Cortex of kidney (tissue), 1 donor: ENCODE measurements around the gene ZNF229.
"Not testable (repeated sequence)": the region's sequence is repeated elsewhere in the genome, so short reads cannot be mapped to it uniquely, and the experiment has no call there.

Experiments used
- DNase-seq: peaks from one replicate; lab custom pipeline; 2025; lab: John Stamatoyannopoulos, UW

Gene ZNF229

GRCh38 chr19:44447916-44448674 lies at the start of gene ZNF229:
ZNF229 (minus strand) TSS chr19:44448472; CDS start chr19:44442847, 5,625 bp downstream.
- DNase-seq, result no peak

- DNase-seq, result no peak
These were observed 48.4 kb upstream of the ZNF229 start for GRCh38 chr19:44496711-44497110.

GRCh38 chr19:44476559-44477408 lies 28.5 kb upstream of the ZNF229 start:
- DNase-seq, result no peak

- DNase-seq, result not testable (repeated sequence)
These were observed 20.5 kb upstream of the ZNF229 start for GRCh38 chr19:44468730-44469129.

- not testable (repeated sequence) for DNase-seq
These were observed 14.5 kb upstream of the ZNF229 start for GRCh38 chr19:44462600-44463286.

GRCh38 chr19:44456016-44456415 lies 7.7 kb upstream of the ZNF229 start:
- DNase-seq, result not testable (repeated sequence)

GRCh38 chr19:44455100-44455499 lies 6.8 kb upstream of the ZNF229 start:
- DNase-seq, result no peak

- DNase-seq, result no peak
These were observed 4.1 kb upstream of the ZNF229 start for GRCh38 chr19:44452367-44452766.

GRCh38 chr19:44451687-44452086 lies 3.4 kb upstream of the ZNF229 start:
- DNase-seq, result no peak

- DNase-seq, result no peak
These were observed 9.8 kb downstream of the ZNF229 start for GRCh38 chr19:44438441-44438840.

GRCh38 chr19:44435441-44435840 lies 12.8 kb downstream of the ZNF229 start:
- DNase-seq, result no peak

- DNase-seq, result no peak
These were observed 17.3 kb downstream of the ZNF229 start for GRCh38 chr19:44430956-44431355.

GRCh38 chr19:44415553-44415952 lies 32.7 kb downstream of the ZNF229 start:
- DNase-seq, result not testable (repeated sequence)

- no peak for DNase-seq
These were observed 46.8 kb downstream of the ZNF229 start, which contains the start of gene ZNF285 for GRCh38 chr19:44401139-44402115. ZNF285 (minus strand) TSS chr19:44401608; CDS start chr19:44397213, 4,395 bp downstream.

- DNase-seq, result not testable (repeated sequence)
These were observed 59.0 kb downstream of the ZNF229 start for GRCh38 chr19:44389268-44389667.
